NCI-H748 treated with DMSO at 0.1 percent for 48 hours (cell line): ENCODE data around the gene SDR9C7.
"Not testable (repeated sequence)": the region's sequence is repeated elsewhere in the genome, so short reads cannot be mapped to it uniquely, and the experiment has no call there.

ENCODE experiments used
- DNase-seq: peaks from one replicate; lab custom pipeline; 2025; lab: John Stamatoyannopoulos, UW

Gene SDR9C7

GRCh38 chr12:56953314-56953713 is 19.1 kb upstream of the SDR9C7 start:
- DNase-seq: no peak

GRCh38 chr12:56951582-56952339 is 17.6 kb upstream of the SDR9C7 start:
- no peak for DNase-seq

- no peak for DNase-seq
These were observed 14.7 kb upstream of the SDR9C7 start for GRCh38 chr12:56948881-56949280.

- DNase-seq: no peak
These were observed 14.2 kb upstream of the SDR9C7 start for GRCh38 chr12:56948457-56948777.

GRCh38 chr12:56947633-56948456 is 13.6 kb upstream of the SDR9C7 start:
- DNase-seq: no peak

GRCh38 chr12:56943878-56944277 is 9.7 kb upstream of the SDR9C7 start:
- DNase-seq: no peak

GRCh38 chr12:56943374-56943773 is 9.2 kb upstream of the SDR9C7 start:
- DNase-seq: not testable (repeated sequence)

GRCh38 chr12:56941299-56942017 is 7.2 kb upstream of the SDR9C7 start:
- DNase-seq: no peak

GRCh38 chr12:56940942-56941298 is 6.7 kb upstream of the SDR9C7 start:
- not testable (repeated sequence) for DNase-seq

- no peak for DNase-seq
These were observed 1.5 kb upstream of the SDR9C7 start for GRCh38 chr12:56935752-56936151.

- no peak for DNase-seq
These were observed 949 bp upstream of the SDR9C7 start for GRCh38 chr12:56935157-56935556.

GRCh38 chr12:56932867-56933266 is 1.3 kb downstream of the SDR9C7 start:
- no peak for DNase-seq

GRCh38 chr12:56932146-56932545 is 2.1 kb downstream of the SDR9C7 start:
- DNase-seq: no peak

- no peak for DNase-seq
These were observed 2.7 kb downstream of the SDR9C7 start for GRCh38 chr12:56931474-56931978.

- no peak for DNase-seq
These were observed 4.0 kb downstream of the SDR9C7 start for GRCh38 chr12:56930241-56930640.

- DNase-seq: no peak
These were observed 4.4 kb downstream of the SDR9C7 start for GRCh38 chr12:56929780-56930179.

GRCh38 chr12:56928262-56928661 is 5.9 kb downstream of the SDR9C7 start:
- no peak for DNase-seq

- no peak for DNase-seq
These were observed 6.9 kb downstream of the SDR9C7 start for GRCh38 chr12:56927281-56927680.

GRCh38 chr12:56922031-56922430 is 12.2 kb downstream of the SDR9C7 start:
- no peak for DNase-seq

- DNase-seq: no peak
These were observed 12.9 kb downstream of the SDR9C7 start for GRCh38 chr12:56921346-56921745.

GRCh38 chr12:56918139-56918538 is 16.1 kb downstream of the SDR9C7 start:
- DNase-seq: not testable (repeated sequence)

GRCh38 chr12:56916996-56917333 is 17.2 kb downstream of the SDR9C7 start:
- no peak for DNase-seq
